T-helper 2 cell treated with Interferon-gamma antibody and Interleukin-4, amounts not matched to agents 5 μg/mL and 100 μg/mL, for 36 hours (primary cell): ENCODE data around the gene DCUN1D1.
A peak's percentile ranks its signal among the peaks of the same experiment; 100 is the strongest.
"Not testable (repeated sequence)": the region's sequence is repeated elsewhere in the genome, so short reads cannot be mapped to it uniquely, and the experiment has no call there.

Experiments
- DNase-seq: peaks from one replicate; pipeline ENCODE4 v3.0.0; 2021; ENCODE audit warnings: low spot score
- H3K27ac Mint-ChIP-seq: one replicate; pipeline ENCODE4 v1.8.0; 2021; ENCODE audit warnings: mild to moderate bottlenecking, mixed read lengths
- H3K27me3 Mint-ChIP-seq: one replicate; pipeline ENCODE4 v1.8.0; 2021; ENCODE audit warnings: low read depth, mixed read lengths
- H3K36me3 Mint-ChIP-seq: one replicate; pipeline ENCODE4 v1.8.0; 2021; ENCODE audit warnings: low read depth, mixed read lengths
- H3K4me1 Mint-ChIP-seq: one replicate; pipeline ENCODE4 v1.8.0; 2021; ENCODE audit warnings: low read depth, mixed read lengths
- H3K4me3 Mint-ChIP-seq: one replicate; pipeline ENCODE4 v1.8.0; 2022; ENCODE audit warnings: mild to moderate bottlenecking, moderate library complexity, mixed read lengths
- H3K9me3 Mint-ChIP-seq: one replicate; pipeline ENCODE4 v1.8.0; 2021; ENCODE audit warnings: mixed read lengths

Gene DCUN1D1

DNA sequence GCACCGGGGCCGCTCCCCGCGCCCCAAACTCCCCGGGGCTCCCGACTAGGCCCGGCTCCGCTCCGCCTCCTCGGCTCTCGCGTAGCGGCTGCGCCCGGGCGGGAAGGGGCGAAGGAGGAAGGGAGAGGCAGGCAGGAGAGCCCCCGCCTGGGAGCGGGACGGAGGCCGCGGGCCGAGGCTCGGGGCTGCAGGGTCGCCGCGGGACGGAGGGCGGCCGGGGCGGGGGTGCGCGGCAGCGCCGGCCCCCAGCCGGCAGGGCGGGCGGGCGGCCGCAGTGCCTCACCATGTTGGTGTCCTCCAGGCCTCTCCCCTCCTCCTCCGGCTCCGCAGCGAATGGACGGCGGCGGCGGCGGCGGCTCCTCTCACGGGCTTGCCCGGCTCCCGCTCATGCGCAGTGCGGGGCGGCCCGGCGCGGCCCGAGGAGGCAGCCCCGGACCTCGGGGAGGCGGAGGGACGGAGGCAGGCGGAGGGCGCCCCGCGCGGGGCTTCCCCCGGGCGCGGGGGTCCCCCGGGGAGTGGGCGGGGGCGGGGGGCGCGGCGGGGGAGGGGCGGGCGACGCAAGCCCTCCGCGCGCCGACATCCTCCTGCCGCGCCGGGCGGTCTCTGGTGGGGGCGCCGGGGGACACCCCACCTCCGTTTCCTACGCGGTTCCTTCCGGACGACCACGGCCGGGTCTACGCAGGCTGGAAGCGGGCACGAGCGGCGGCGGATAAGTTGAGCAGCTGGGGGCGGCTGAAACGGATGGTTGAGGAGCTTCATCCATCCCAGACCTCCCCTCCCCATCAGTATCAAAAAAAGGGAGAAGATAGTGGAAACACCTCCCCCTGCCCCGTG is at the start of gene DCUN1D1:
Gene DCUN1D1 (minus strand): TSS at position 335 of the 834 bp plus-strand sequence. CDS start 49 bp downstream, at position 286.
- H3K27ac Mint-ChIP-seq: peak within 1 kb of the TSS; percentile 88
- H3K9me3 Mint-ChIP-seq: no peaks in the 10 kb centered on the region
- H3K4me1 Mint-ChIP-seq: peaks cover 26% of the 10 kb centered on the region
- no peaks in the 10 kb centered on the region for H3K27me3 Mint-ChIP-seq
- peak; percentile 91 for DNase-seq
- H3K36me3 Mint-ChIP-seq: peaks cover 4% of the 10 kb centered on the region
- H3K4me3 Mint-ChIP-seq: peak within 1 kb of the TSS; percentile 93

DNA sequence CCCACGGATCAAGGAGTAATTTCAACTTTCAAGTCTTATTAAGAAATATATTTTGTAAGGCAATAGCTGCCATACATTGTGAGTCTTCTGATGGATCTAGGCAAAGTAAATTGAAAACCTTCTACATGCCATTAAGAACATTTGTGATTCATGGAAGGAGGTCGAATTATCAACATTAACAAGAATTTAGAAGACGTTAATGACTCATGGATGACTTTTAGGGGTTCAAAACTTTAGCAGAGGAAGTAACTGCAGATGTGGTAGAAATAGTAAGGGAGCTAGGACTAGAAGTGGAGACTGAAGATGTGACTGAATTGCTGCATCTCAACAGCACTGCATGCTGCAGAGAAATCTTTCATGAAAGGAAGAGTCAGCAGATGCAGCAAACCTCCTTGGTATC is 48.1 kb upstream of the DCUN1D1 start:
- no peaks in the 10 kb centered on the region for H3K4me1 Mint-ChIP-seq
- no peak overlapping the region for H3K4me3 Mint-ChIP-seq
- no peaks in the 10 kb centered on the region for H3K27me3 Mint-ChIP-seq
- peaks cover 40% of the 10 kb centered on the region for H3K36me3 Mint-ChIP-seq
- H3K9me3 Mint-ChIP-seq: no peaks in the 10 kb centered on the region
- DNase-seq: no peak
- H3K27ac Mint-ChIP-seq: no peak overlapping the region

DNA sequence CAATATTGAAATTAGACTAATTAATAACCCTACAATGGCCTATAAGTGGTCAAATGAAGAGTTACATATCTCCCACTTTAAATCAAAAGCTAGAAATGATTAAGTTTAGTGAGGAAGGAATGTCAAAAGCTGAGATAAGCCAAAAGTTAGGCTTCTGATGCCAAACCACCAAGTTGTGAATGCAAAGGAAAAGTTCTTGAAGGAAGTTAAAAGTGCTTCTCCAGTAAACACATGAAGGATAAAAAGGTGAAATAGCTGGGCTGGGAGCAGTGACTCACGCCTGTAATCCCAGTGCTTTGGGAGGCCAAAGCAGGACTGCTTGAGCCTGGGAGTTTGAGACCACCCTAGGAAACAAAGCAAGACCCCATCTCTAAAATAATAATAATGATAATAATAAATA is 46.9 kb upstream of the DCUN1D1 start:
- no peak for DNase-seq
- Mint-ChIP-seq H3K9me3 (no peaks in the 10 kb centered on the region), H3K4me1 (no peaks in the 10 kb centered on the region), H3K27ac (no peak overlapping the region), H3K27me3 (no peaks in the 10 kb centered on the region), H3K36me3 (peaks cover 35% of the 10 kb centered on the region), H3K4me3 (no peak overlapping the region)

DNA sequence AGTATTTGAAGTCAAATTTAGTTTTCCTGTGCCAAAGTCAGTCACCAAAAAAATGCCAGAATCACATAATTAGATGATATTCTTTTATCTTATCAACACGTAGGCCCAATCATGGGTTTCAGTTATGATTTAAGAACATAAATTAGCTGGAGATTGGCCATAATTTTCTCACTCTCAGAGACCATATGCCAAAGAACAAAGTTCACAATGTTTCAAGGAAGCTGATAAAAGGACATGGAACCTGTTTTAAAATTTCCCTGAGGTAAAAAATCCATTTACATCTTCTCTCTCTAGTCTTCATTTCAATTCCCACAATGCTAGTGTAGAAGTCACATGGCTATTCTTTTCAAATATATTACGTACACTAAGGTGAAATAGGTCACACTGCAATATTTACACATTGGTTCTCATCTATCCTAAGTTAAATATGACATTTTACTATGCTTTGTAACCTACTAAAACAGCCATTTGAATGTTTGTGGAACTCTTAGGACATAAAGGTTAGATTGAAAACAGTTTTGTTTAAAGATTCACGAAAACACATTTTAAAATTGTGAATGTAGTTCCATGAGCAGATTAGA is 42.7 kb upstream of the DCUN1D1 start:
- H3K36me3 Mint-ChIP-seq: peaks cover 28% of the 10 kb centered on the region
- no peaks in the 10 kb centered on the region for H3K4me1 Mint-ChIP-seq
- DNase-seq: no peak
- no peak overlapping the region for H3K4me3 Mint-ChIP-seq
- no peaks in the 10 kb centered on the region for H3K9me3 Mint-ChIP-seq
- H3K27me3 Mint-ChIP-seq: no peaks in the 10 kb centered on the region
- no peak overlapping the region for H3K27ac Mint-ChIP-seq

DNA sequence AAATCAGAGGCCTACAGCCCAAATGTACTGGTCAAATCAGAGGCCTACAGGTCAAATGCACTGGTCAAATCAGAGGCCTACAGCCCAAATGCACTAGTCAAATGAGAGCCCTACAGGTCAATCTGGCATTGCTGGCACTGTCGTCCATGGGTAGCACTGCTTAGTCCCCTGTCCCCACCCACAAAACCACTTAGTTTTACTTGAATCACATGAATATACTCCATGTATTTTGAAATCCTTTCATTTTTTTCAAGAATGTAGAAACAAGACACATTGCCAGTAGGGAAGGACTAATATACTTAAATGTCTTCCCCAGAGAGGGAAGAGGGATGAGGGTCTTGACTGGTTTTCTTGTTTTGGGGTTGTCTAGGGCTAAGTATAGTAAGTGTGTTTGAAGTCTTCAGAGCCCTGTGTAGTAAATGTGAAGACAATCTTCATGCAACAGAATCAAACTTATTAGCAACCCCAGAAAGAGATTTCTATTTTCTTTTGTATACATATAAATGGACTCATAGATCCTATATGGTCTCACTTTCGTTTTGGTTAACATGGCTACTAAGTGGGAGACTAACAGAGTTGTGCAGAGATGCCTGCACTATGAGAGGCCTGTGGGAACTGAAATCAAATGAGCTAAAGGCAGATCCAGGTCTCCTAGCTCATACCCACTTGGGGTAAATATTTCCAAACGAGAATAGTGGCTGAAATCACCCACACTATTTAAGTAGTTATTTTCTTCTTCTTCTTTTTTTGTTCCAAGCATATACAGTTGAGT is 38.3 kb upstream of the DCUN1D1 start:
- no peak overlapping the region for H3K27ac Mint-ChIP-seq
- H3K27me3 Mint-ChIP-seq: no peaks in the 10 kb centered on the region
- H3K36me3 Mint-ChIP-seq: peaks cover 31% of the 10 kb centered on the region
- no peaks in the 10 kb centered on the region for H3K9me3 Mint-ChIP-seq
- DNase-seq: no peak
- H3K4me3 Mint-ChIP-seq: no peak overlapping the region
- no peaks in the 10 kb centered on the region for H3K4me1 Mint-ChIP-seq

DNA sequence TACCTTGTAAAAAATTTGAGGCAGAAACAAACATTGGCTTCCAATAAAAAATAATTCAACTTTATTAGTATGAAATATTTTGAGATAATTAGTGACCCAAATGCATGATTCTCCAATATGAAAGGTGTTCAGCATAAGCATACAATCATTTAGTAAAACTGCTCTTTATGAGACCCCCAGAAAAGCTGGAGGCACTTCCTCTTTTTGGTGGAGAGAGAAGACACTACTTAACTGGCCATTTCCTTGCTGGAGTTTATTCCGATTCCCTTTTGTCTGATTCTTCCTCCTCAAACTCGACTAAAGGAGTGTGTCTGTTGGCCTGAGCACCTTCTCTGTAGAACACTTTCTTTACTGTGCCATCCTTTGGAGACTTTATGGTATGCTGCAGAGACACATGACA is 34.8 kb upstream of the DCUN1D1 start:
- Mint-ChIP-seq H3K4me1 (no peaks in the 10 kb centered on the region), H3K4me3 (no peak overlapping the region), H3K9me3 (no peaks in the 10 kb centered on the region), H3K36me3 (peaks cover 27% of the 10 kb centered on the region), H3K27me3 (no peaks in the 10 kb centered on the region), H3K27ac (no peak overlapping the region)
- DNase-seq: no peak

DNA sequence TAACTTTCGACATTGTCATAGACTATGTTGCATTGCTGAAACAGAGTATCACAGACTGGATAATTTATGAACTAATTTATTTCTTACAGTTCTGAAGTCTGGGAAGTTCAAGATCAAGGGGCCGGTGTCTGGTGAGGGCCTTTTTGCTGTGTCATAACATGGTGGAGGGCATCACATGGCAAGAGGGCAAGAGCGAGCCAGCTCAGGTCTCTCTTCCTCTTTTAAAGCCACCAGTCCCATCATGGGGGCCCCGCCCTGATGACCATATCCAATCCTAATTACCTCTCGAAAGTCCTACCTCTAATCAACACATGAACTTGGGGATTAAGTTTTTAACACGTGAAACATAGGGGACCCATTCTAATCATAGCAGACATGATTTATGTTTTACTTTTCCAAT is 33.5 kb upstream of the DCUN1D1 start:
- Mint-ChIP-seq H3K4me3 (no peak overlapping the region), H3K4me1 (no peaks in the 10 kb centered on the region), H3K27ac (no peak overlapping the region), H3K36me3 (peaks cover 18% of the 10 kb centered on the region), H3K9me3 (no peaks in the 10 kb centered on the region), H3K27me3 (no peaks in the 10 kb centered on the region)
- DNase-seq: no peak

DNA sequence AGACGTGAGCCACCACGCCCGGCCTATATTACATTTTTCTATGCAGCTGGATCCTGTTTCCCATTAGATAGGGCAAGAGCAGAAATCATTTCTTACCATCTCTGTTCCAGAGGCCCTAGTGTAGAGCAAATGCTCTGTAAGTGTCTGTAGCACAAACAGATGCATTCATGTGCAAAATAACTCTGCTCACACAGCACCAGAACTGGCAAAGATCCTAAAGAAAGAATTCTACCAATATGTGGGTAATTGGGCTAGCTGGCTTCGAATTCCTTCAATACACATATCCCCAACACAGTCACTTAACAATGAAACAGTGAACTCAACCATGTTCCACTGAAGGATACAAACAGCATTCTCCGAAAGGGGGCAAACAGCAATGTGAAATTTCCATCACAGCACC is 32.7 kb upstream of the DCUN1D1 start:
- H3K4me3 Mint-ChIP-seq: no peak overlapping the region
- H3K9me3 Mint-ChIP-seq: no peaks in the 10 kb centered on the region
- H3K4me1 Mint-ChIP-seq: no peaks in the 10 kb centered on the region
- peaks cover 14% of the 10 kb centered on the region for H3K36me3 Mint-ChIP-seq
- H3K27ac Mint-ChIP-seq: no peak overlapping the region
- H3K27me3 Mint-ChIP-seq: no peaks in the 10 kb centered on the region
- DNase-seq: no peak

DNA sequence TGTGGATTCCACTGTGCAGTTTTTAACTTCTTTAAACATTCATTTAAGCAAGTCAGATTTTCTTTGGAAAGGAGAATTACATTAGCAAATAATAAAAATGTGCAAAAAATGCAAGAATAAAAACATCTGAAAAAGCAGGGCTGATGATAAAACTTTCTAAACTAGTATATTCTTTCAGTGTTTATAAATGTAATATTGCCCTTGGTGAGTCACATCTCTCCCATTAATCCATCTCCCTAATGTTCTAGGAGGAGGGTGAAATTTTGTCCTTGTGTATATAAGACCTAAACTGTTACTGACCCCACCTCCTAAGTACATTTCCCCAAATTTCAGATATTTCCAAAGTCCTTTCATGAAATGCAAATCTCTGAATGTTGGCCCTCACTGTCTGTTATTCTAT is 28.5 kb upstream of the DCUN1D1 start:
- no peaks in the 10 kb centered on the region for H3K9me3 Mint-ChIP-seq
- no peak for DNase-seq
- H3K4me1 Mint-ChIP-seq: no peaks in the 10 kb centered on the region
- no peak overlapping the region for H3K4me3 Mint-ChIP-seq
- no peaks in the 10 kb centered on the region for H3K27me3 Mint-ChIP-seq
- no peaks in the 10 kb centered on the region for H3K36me3 Mint-ChIP-seq
- no peak overlapping the region for H3K27ac Mint-ChIP-seq

DNA sequence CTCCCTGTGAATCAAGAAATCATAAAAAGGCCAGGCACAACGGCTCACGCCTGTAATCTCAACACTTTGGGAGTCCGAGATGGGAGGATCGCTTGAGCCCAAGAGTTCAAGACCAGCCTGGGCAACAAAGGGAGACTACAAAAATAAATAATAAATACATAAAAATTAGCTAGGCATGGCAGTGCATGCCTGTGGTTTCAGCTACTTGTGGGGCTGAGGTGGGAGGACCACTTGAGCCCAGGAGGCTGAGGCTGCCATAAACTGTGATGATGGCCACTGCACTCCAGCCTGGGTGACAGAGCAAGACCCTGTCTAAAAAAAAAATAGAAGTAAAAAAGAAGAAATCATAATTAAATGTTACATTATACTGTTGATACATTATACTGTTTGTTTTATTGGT is 28.0 kb upstream of the DCUN1D1 start:
- no peak overlapping the region for H3K4me3 Mint-ChIP-seq
- H3K36me3 Mint-ChIP-seq: no peaks in the 10 kb centered on the region
- no peaks in the 10 kb centered on the region for H3K27me3 Mint-ChIP-seq
- no peak for DNase-seq
- no peaks in the 10 kb centered on the region for H3K4me1 Mint-ChIP-seq
- H3K27ac Mint-ChIP-seq: no peak overlapping the region
- no peaks in the 10 kb centered on the region for H3K9me3 Mint-ChIP-seq

DNA sequence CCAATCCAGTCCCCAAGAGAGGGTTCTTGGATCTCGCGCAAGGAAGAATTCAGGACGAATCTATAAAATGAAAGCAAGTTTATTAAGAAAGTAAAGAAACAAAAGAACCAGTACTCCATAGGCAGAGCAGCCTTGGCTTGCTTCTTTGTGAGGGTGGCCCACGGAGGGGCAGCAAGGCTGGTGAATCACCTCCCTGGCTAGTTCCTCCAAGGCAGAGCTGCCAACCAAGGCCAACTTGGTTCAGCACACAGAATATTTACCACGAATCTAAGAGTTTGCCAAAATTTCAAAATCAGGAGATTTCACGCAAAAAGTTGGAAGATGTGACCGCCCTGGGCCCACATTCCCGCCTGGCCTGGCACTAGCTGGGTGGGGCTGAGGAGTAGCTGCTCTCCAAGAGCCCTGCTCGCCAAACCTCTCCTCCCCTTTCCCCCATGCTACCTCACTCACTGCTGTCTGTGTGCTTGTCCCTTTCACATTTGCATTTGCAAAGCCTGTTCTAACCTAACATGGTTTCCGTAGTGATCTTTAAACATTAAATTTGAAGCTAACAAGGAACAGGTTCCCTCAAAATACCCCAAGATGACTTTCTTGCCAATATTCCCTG is 26.2 kb upstream of the DCUN1D1 start:
- Mint-ChIP-seq H3K27ac (no peak overlapping the region), H3K4me1 (no peaks in the 10 kb centered on the region), H3K36me3 (no peaks in the 10 kb centered on the region), H3K27me3 (no peaks in the 10 kb centered on the region), H3K4me3 (no peak overlapping the region), H3K9me3 (no peaks in the 10 kb centered on the region)
- no peak for DNase-seq

DNA sequence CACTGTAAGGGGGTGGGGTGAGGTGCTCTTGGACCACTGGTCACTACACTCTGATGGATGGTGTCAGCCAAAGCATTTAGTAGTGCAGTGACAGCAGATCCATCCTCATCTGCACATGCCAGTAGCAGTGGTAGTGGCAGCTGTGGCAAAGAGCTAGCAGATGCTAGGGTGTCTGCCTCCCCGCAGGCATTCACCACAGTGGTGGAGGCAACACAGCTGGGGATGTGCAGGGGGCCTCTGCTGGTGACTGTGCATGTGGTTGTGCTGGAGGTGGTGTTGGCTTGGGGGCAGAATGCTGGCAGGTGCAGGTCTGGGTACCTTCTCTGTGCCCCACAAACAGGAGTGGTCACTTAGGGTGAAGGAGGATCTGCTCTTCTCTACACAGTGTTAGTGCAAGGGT is 19.4 kb upstream of the DCUN1D1 start:
- peaks cover 22% of the 10 kb centered on the region for H3K27me3 Mint-ChIP-seq
- H3K27ac Mint-ChIP-seq: no peak overlapping the region
- no peaks in the 10 kb centered on the region for H3K9me3 Mint-ChIP-seq
- no peak overlapping the region for H3K4me3 Mint-ChIP-seq
- DNase-seq: no peak
- H3K4me1 Mint-ChIP-seq: no peaks in the 10 kb centered on the region
- H3K36me3 Mint-ChIP-seq: no peaks in the 10 kb centered on the region

DNA sequence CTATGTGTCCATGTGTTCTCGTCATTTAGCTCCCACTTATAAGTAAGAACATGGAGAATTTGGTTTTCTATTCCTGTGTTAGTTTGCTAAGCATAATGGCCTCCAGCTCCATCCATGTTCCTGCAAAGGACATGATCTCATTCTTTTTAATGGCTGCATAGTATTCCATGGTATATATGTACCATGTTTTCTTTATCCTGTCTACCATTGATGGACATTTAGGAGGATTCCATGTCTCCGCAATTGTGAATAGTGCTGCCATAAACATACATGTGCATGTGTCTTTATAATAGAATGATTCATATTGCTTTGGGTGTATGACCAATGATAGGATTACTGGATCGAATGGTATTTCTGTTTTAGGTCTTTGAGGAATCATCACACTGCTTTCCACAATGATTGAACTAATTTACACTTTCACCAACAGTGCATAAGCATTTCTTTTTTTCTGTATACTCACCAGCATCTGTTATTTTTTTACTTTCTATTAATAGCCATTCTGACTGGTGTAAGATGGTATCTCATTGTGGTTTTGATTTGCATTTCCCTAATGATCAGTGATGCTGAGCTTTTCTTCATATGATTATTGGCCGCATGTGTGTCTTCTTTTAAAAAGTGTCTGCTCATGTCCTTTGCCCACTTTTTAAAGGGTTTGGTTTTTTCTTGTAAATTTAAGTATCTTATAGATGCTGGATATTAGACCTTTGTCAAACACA is 13.3 kb upstream of the DCUN1D1 start:
- not testable (repeated sequence) for H3K9me3 Mint-ChIP-seq, H3K4me3 Mint-ChIP-seq, DNase-seq, H3K4me1 Mint-ChIP-seq, H3K36me3 Mint-ChIP-seq, H3K27ac Mint-ChIP-seq
- peaks cover 20% of the 10 kb centered on the region for H3K27me3 Mint-ChIP-seq
